HepG2 (cell line): ENCODE results near the gene STKLD1.

Source experiments
- AGO1 ChIP-seq: fragments of 200-400 bp; formaldehyde crosslinking; IDR thresholded peaks from 2 replicates; pipeline ENCODE4 v1.6.1; 2017; ENCODE audit warnings: mild to moderate bottlenecking, low read depth, low read length, moderate library complexity; ENCODE audit not compliant: poor library complexity, severe bottlenecking
- CEBPB ChIP-seq: IDR thresholded peaks from 2 replicates; pipeline ENCODE4 v1.6.1; 2011; ENCODE audit warnings: low read depth, low read length, improper control_type of control experiment, borderline replicate concordance
- CTCF ChIP-seq: sonication (generic); formaldehyde crosslinking; IDR thresholded peaks from 2 replicates; pipeline ENCODE4 v1.5.0; 2020; ENCODE audit warnings: mild to moderate bottlenecking, missing genetic modification reagents, moderate library complexity
- EZH2 ChIP-seq: conservative IDR thresholded peaks from 2 replicates; pipeline ENCODE4 v1.6.1; 2012; ENCODE audit warnings: mild to moderate bottlenecking, low read depth, low read length, moderate library complexity
- FOXM1 ChIP-seq: sonication (generic); formaldehyde crosslinking; IDR thresholded peaks from 2 replicates; pipeline ENCODE4 v1.5.0; 2020; ENCODE audit warnings: missing genetic modification reagents
- HINFP ChIP-seq: sonication (generic); formaldehyde crosslinking; IDR thresholded peaks from 2 replicates; pipeline ENCODE4 v1.4.0; 2020; ENCODE audit warnings: low read depth, mild to moderate bottlenecking, missing genetic modification reagents
- POLR2A ChIP-seq, 2 experiments: IDR thresholded peaks; 2 replicates each; pipeline ENCODE4 v1.6.1; 2011; ENCODE audit warnings: low read depth in 2 of 2, low read length in 2 of 2, mild to moderate bottlenecking in 1 of 2, moderate library complexity in 1 of 2; ENCODE audit not compliant: insufficient read depth in 1 of 2
- SP1 ChIP-seq, 2 experiments: fragments of 450-650 bp in 1 of 2; sonication (generic) in 1 of 2; formaldehyde crosslinking in 1 of 2; IDR thresholded peaks; 2 replicates each; pipeline versions ENCODE4 v1.4.0 to v1.6.1; 2016 to 2020; ENCODE audit warnings: missing genetic modification reagents in 1 of 2
- ZBTB21 ChIP-seq: sonication (generic); formaldehyde crosslinking; IDR thresholded peaks from 2 replicates; pipeline ENCODE4 v1.4.0; 2020; ENCODE audit warnings: missing genetic modification reagents
- ZBTB7A ChIP-seq: sonication (generic); formaldehyde crosslinking; IDR thresholded peaks from 2 replicates; pipeline ENCODE4 v1.8.0; 2022; ENCODE audit warnings: mild to moderate bottlenecking, missing genetic modification reagents
- ZC3H4 ChIP-seq: sonication (generic); formaldehyde crosslinking; IDR thresholded peaks from 2 replicates; pipeline ENCODE4 v1.4.0; 2020; ENCODE audit warnings: missing genetic modification reagents, borderline replicate concordance
- ZNF761 ChIP-seq: sonication (generic); formaldehyde crosslinking; conservative IDR thresholded peaks from 2 replicates; pipeline ENCODE4 v1.4.0; 2020; ENCODE audit warnings: mild to moderate bottlenecking, missing genetic modification reagents

- no peak for TF ChIP-seq CTCF (CRISPR knock-in tag)
- TF ChIP-seq HINFP (CRISPR knock-in tag) = no peak
- no peak for TF ChIP-seq ZBTB7A
- no peak for TF ChIP-seq ZBTB21 (CRISPR knock-in tag)
- no peak for TF ChIP-seq SP1 (IDR thresholded peaks at IDR 0.05)
- TF ChIP-seq SP1 (CRISPR knock-in tag; IDR thresholded peaks at IDR 0.05) = no peak
- TF ChIP-seq EZH2 = no peak
- no peak for TF ChIP-seq AGO1
- TF ChIP-seq POLR2A (IDR thresholded peaks at IDR 0.05; ENCODE audit: insufficient read depth in 1 of 2, low read depth in 2 of 2, low read length in 2 of 2) = no peak
- no peak for TF ChIP-seq ZNF761
- no peak for TF ChIP-seq FOXM1
- no peak for TF ChIP-seq CEBPB
- TF ChIP-seq ZC3H4 (CRISPR knock-in tag) = no peak
These were observed 35.2 kb upstream of the STKLD1 start for GRCh38 chr9:133340916-133341315.
